Measurements from ENCODE around the gene MT3. TPM values are rescaled to one million over a fixed set of nuclear protein-coding genes. Genes with fewer than 3 reads are reported as not detected.

MT3 gene
- total and polyA plus RNA-seq, 2 experiments from 2014 or later: not detected

GRCh38 chr16:56593573-56594291, 4.4 kb downstream of the MT3 start:
- H3K36me3 ChIP-seq (ENCODE audit: low read depth): no peaks in the 10 kb centered on the region
- H3K27ac ChIP-seq: no peak overlapping the region
- no peak overlapping the region for H2AFZ ChIP-seq
- WGBS, 2 experiments (ENCODE audit: low coverage in 1 of 2, low lambda C conversion rate in 2 of 2, missing lambda C conversion rate in 2 of 2): 77 to 86% methylated on average over 6 of the region's 6 CpGs
- no peak for TF ChIP-seq EZH2 (IDR thresholded peaks at IDR 0.05; ENCODE audit: insufficient read depth, poor library complexity, severe bottlenecking)
- no peaks in the 10 kb centered on the region for H3K4me1 ChIP-seq (ENCODE audit: insufficient read depth)
- H3K4me2 ChIP-seq (ENCODE audit: unreplicated experiment): no peak overlapping the region
- H3K9me3 ChIP-seq (ENCODE audit: low read depth): no peaks in the 10 kb centered on the region
- no peaks in the 10 kb centered on the region for H3F3A ChIP-seq (ENCODE audit: insufficient read depth)
- H3K9ac ChIP-seq: no peak overlapping the region
- H4K20me1 ChIP-seq (ENCODE audit: insufficient read depth): no peaks in the 10 kb centered on the region
- no peak for DNase-seq
- in situ Hi-C loops (cut with MboI): no loop called here
- H3K9me2 ChIP-seq (ENCODE audit: insufficient read depth): no peaks in the 10 kb centered on the region
- H3K4me3 ChIP-seq: no peak overlapping the region
- peaks cover 23% of the 10 kb centered on the region for H3K27me3 ChIP-seq (replicated peaks; ENCODE audit: insufficient read depth)
- H3K79me2 ChIP-seq (ENCODE audit: insufficient read depth): no peaks in the 10 kb centered on the region

- in situ Hi-C loops (cut with MboI): no loop called here
- H3K4me1 ChIP-seq (ENCODE audit: insufficient read depth): no peaks in the 10 kb centered on the region
- H3K9me2 ChIP-seq (ENCODE audit: insufficient read depth): no peaks in the 10 kb centered on the region
- 83 to 84% methylated on average over 5 of the region's 5 CpGs for WGBS, 2 experiments (ENCODE audit: low coverage in 1 of 2, low lambda C conversion rate in 2 of 2, missing lambda C conversion rate in 2 of 2)
- H3K36me3 ChIP-seq (ENCODE audit: low read depth): no peaks in the 10 kb centered on the region
- no peak overlapping the region for H2AFZ ChIP-seq
- H3K27ac ChIP-seq: no peak overlapping the region
- H3K4me2 ChIP-seq (ENCODE audit: unreplicated experiment): no peak overlapping the region
- no peak for DNase-seq
- H3F3A ChIP-seq (ENCODE audit: insufficient read depth): no peaks in the 10 kb centered on the region
- no peaks in the 10 kb centered on the region for H3K79me2 ChIP-seq (ENCODE audit: insufficient read depth)
- H3K27me3 ChIP-seq (replicated peaks; ENCODE audit: insufficient read depth): peaks cover 19% of the 10 kb centered on the region; the same call in 1 of the 2 replicates
- no peaks in the 10 kb centered on the region for H4K20me1 ChIP-seq (ENCODE audit: insufficient read depth)
- H3K4me3 ChIP-seq: no peak overlapping the region
- H3K9me3 ChIP-seq (ENCODE audit: low read depth): no peaks in the 10 kb centered on the region
- H3K9ac ChIP-seq: no peak overlapping the region
- no peak for TF ChIP-seq EZH2phosphoT487 (IDR thresholded peaks at IDR 0.05; ENCODE audit: insufficient read depth, low read depth)
These were observed 4.9 kb downstream of the MT3 start for GRCh38 chr16:56594292-56594619.

GRCh38 chr16:56600398-56600999, 11.2 kb downstream of the MT3 start:
- peak overlapping the region; percentile 78 for H2AFZ ChIP-seq

GRCh38 chr16:56601325-56601724, 12.0 kb downstream of the MT3 start:
- 0 out of 2 replicates have a peak, but pooled peaks cover 3% of the 10 kb centered on the region for H3K27me3 ChIP-seq (replicated peaks; ENCODE audit: insufficient read depth)
- H3K4me1 ChIP-seq (ENCODE audit: insufficient read depth): peaks cover 12% of the 10 kb centered on the region
- no peak overlapping the region for H3K4me2 ChIP-seq (ENCODE audit: unreplicated experiment)
- H3F3A ChIP-seq (ENCODE audit: insufficient read depth): peaks cover 14% of the 10 kb centered on the region
- H3K9me3 ChIP-seq (ENCODE audit: low read depth): no peaks in the 10 kb centered on the region
- no peaks in the 10 kb centered on the region for H3K36me3 ChIP-seq (ENCODE audit: low read depth)
- no peaks in the 10 kb centered on the region for H4K20me1 ChIP-seq (ENCODE audit: insufficient read depth)
- H3K4me3 ChIP-seq: no peak overlapping the region
- H2AFZ ChIP-seq: no peak overlapping the region
- no peak overlapping the region for H3K27ac ChIP-seq
- H3K79me2 ChIP-seq (ENCODE audit: insufficient read depth): no peaks in the 10 kb centered on the region
- 73 to 74% methylated on average over 9 of the region's 9 CpGs for WGBS, 2 experiments (ENCODE audit: low coverage in 1 of 2, low lambda C conversion rate in 2 of 2, missing lambda C conversion rate in 2 of 2)
- no peak for DNase-seq
- TF ChIP-seq EZH2 (IDR thresholded peaks at IDR 0.05; ENCODE audit: insufficient read depth, poor library complexity, severe bottlenecking) (no peak), EZH2phosphoT487 (IDR thresholded peaks at IDR 0.05; ENCODE audit: insufficient read depth, low read depth) (no peak)
- no peak overlapping the region for H3K9ac ChIP-seq
- no peaks in the 10 kb centered on the region for H3K9me2 ChIP-seq (ENCODE audit: insufficient read depth)
- in situ Hi-C loops (cut with MboI): no loop called here

More at GRCh38 chr16:56600398-56600999, 11.2 kb downstream of the MT3 start:
- H3K36me3 ChIP-seq (ENCODE audit: low read depth): no peaks in the 10 kb centered on the region
- H3K9me3 ChIP-seq (ENCODE audit: low read depth): no peaks in the 10 kb centered on the region
- 0 out of 2 replicates have a peak, but pooled peaks cover 3% of the 10 kb centered on the region for H3K27me3 ChIP-seq (replicated peaks; ENCODE audit: insufficient read depth)
- no peak overlapping the region for H3K9ac ChIP-seq
- H3F3A ChIP-seq (ENCODE audit: insufficient read depth): peaks cover 6% of the 10 kb centered on the region
- DNase-seq: peak; percentile 83
- H3K27ac ChIP-seq: no peak overlapping the region
- H3K79me2 ChIP-seq (ENCODE audit: insufficient read depth): no peaks in the 10 kb centered on the region
- peaks cover 4% of the 10 kb centered on the region for H3K4me1 ChIP-seq (ENCODE audit: insufficient read depth)
- H3K9me2 ChIP-seq (ENCODE audit: insufficient read depth): no peaks in the 10 kb centered on the region
- TF ChIP-seq EZH2phosphoT487 (IDR thresholded peaks at IDR 0.05; ENCODE audit: insufficient read depth, low read depth) (no peak), EZH2 (IDR thresholded peaks at IDR 0.05; ENCODE audit: insufficient read depth, poor library complexity, severe bottlenecking) (no peak)
- WGBS, 2 experiments (ENCODE audit: low coverage in 1 of 2, low lambda C conversion rate in 2 of 2, missing lambda C conversion rate in 2 of 2): 24 to 28% methylated on average over 8 of the region's 8 CpGs
- in situ Hi-C loops (cut with MboI): no loop called here
- H3K4me2 ChIP-seq (ENCODE audit: unreplicated experiment): peak overlapping the region; percentile 68
- H4K20me1 ChIP-seq (ENCODE audit: insufficient read depth): no peaks in the 10 kb centered on the region
- H3K4me3 ChIP-seq: peak overlapping the region; percentile 33; the same call in 1 of the 2 replicates

All from GM23248 (cell line).